Mesothelial cell of epicardium (in vitro differentiated cells): ENCODE results near the gene TTN. TPM values are rescaled to one million over a fixed set of nuclear protein-coding genes. Genes with fewer than 3 reads are reported as not detected.

Source experiments
- DNase-seq, 2 experiments: peaks; one replicate each; pipeline ENCODE4 v3.0.0; 2021; ENCODE audit warnings: low spot score in 2 of 2; ENCODE audit not compliant: unreplicated experiment in 2 of 2
- H3K27ac Mint-ChIP-seq: 2 replicates; pipeline ENCODE4 v1.8.0; 2021; ENCODE audit warnings: mixed read lengths
- H3K27me3 Mint-ChIP-seq: 2 replicates; pipeline ENCODE4 v1.8.0; 2021; ENCODE audit warnings: low read depth, mixed read lengths
- H3K36me3 Mint-ChIP-seq: 2 replicates; pipeline ENCODE4 v1.8.0; 2021; ENCODE audit warnings: mixed read lengths
- H3K4me1 Mint-ChIP-seq: 2 replicates; pipeline ENCODE4 v1.8.0; 2021; ENCODE audit warnings: mixed read lengths
- H3K4me3 Mint-ChIP-seq: 2 replicates; pipeline ENCODE4 v1.8.0; 2021; ENCODE audit warnings: mild to moderate bottlenecking, moderate library complexity, mixed read lengths
- H3K9me3 Mint-ChIP-seq: 2 replicates; pipeline ENCODE4 v1.8.0; 2021; ENCODE audit warnings: mixed read lengths
- CTCF ChIP-seq: fragments of 200-600 bp; sonication (generic); IDR thresholded peaks from one replicate; pipeline ENCODE4 v1.5.0; 2021; ENCODE audit warnings: antibody characterized with exemption; ENCODE audit not compliant: unreplicated experiment
- total RNA-seq: library from RNA; stranded (reverse); gene quantifications from 3 replicates; pipeline ENCODE4 v1.2.1, GENCODE V29; 2021

TTN gene
- total RNA-seq, 1 donor from 2014 or later: 1.2 TPM

GRCh38 chr2:178723786-178724346 lies 83.4 kb downstream of the TTN start:
- no peaks in the 10 kb centered on the region for H3K27me3 Mint-ChIP-seq
- H3K36me3 Mint-ChIP-seq: no peaks in the 10 kb centered on the region
- no peak for DNase-seq
- H3K4me3 Mint-ChIP-seq: no peak overlapping the region
- peak overlapping the region; percentile 74 for H3K27ac Mint-ChIP-seq
- peaks cover 14% of the 10 kb centered on the region for H3K9me3 Mint-ChIP-seq
- TF ChIP-seq CTCF: no peak
- peaks cover 28% of the 10 kb centered on the region for H3K4me1 Mint-ChIP-seq

GRCh38 chr2:178722296-178722695 lies 84.9 kb downstream of the TTN start:
- Mint-ChIP-seq H3K36me3 (no peaks in the 10 kb centered on the region), H3K27ac (no peak overlapping the region), H3K4me1 (peaks cover 28% of the 10 kb centered on the region), H3K4me3 (no peak overlapping the region), H3K27me3 (no peaks in the 10 kb centered on the region), H3K9me3 (peaks cover 14% of the 10 kb centered on the region)
- no peak for TF ChIP-seq CTCF
- DNase-seq: no peak

DNA sequence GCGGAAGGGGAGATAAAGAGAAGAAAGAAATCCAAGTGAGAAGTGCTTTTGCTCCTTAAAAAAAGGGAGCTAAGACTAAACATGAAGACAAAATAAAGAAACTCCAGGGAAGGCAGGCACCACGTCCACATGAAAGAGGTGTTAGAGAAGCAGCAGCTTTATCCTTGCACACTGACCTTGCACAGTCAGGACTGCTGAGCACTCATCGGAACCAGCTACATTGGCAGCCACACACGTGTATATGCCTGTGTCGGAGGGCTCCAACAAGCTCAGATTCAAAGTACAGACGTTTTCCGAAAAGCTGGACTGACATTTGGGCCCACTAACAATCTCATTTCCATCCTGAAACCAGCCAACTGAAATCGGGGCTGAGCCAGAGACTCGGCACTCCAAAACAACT lies 88.2 kb downstream of the TTN start:
- Mint-ChIP-seq H3K27ac (no peak overlapping the region), H3K4me3 (no peak overlapping the region), H3K4me1 (peaks cover 13% of the 10 kb centered on the region)

DNA sequence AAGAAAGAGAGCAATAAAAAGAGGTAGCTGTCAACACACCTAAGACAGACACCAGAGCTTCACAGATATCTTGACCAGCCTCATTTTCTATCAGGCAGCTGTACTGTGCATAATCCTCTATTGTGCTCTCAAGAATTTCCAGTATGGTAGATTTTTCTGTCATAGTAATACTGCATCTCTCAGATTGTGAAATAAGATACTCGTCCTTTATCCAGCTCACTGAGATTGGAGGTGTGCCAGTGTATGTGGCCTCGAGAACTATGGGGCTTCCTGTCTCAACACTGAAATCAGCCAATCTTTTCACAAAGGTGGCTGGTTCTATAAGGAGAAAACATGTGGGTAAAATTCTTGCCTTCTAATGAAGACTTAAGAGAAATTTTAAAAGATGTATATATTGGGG lies 88.9 kb downstream of the TTN start:
- Mint-ChIP-seq H3K27me3 (peaks cover 2% of the 10 kb centered on the region), H3K9me3 (peaks cover 12% of the 10 kb centered on the region), H3K27ac (no peak overlapping the region)

More for the DNA sequence above, 88.2 kb downstream of the TTN start:
- no peak for TF ChIP-seq CTCF
- Mint-ChIP-seq H3K36me3 (no peaks in the 10 kb centered on the region), H3K27me3 (peaks cover 2% of the 10 kb centered on the region), H3K9me3 (peaks cover 14% of the 10 kb centered on the region)
- DNase-seq: no peak

DNA sequence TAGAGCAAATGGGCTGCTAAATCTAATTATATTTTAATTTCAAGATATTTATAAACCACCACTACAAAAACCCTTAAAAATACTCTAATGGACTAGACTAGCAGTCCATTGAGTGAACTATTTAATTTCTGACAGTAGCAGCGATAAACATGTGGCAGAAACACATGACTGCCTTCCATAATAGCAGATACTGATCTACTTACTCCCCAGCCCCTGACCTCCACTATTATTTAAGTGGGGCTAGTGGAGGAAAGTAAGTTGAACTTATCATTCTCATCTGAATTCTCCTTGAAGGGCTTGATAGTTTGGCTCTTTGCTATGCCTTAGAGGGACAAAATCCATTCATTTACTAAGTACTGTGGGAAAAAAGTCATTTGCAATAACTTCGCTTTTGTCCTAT lies 90.8 kb downstream of the TTN start:
- no peaks in the 10 kb centered on the region for H3K4me1 Mint-ChIP-seq
- TF ChIP-seq CTCF: no peak
- no peak overlapping the region for H3K27ac Mint-ChIP-seq
- H3K4me3 Mint-ChIP-seq: no peak overlapping the region
- H3K36me3 Mint-ChIP-seq: no peaks in the 10 kb centered on the region
- no peak for DNase-seq
- H3K27me3 Mint-ChIP-seq: peaks cover 4% of the 10 kb centered on the region
- peaks cover 10% of the 10 kb centered on the region for H3K9me3 Mint-ChIP-seq

More for the DNA sequence above, 88.9 kb downstream of the TTN start:
- Mint-ChIP-seq H3K36me3 (no peaks in the 10 kb centered on the region), H3K4me1 (peaks cover 6% of the 10 kb centered on the region), H3K4me3 (no peak overlapping the region)
- DNase-seq: no peak
- TF ChIP-seq CTCF: no peak

DNA sequence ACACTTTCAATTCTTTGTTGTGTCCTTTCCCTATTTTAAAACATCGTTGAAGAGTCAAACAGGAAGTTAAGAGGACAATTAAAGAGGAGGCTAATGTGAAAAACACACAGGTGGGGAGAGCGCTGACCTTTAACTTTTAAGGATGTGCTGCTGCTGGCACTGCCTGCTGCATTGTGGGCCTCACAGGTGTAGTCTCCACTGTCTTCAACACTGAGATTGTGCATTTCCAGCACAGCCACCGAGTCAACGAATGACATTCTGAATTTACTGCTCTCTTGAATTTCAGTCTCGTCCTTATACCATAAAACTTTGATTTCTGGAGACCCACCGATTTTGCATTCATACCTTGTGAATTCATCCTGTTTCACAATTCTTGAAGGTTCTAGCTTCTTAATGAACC lies 91.9 kb downstream of the TTN start:
- peaks cover 4% of the 10 kb centered on the region for H3K27me3 Mint-ChIP-seq
- no peak for TF ChIP-seq CTCF

More for the DNA sequence above, 91.9 kb downstream of the TTN start:
- H3K9me3 Mint-ChIP-seq: peaks cover 8% of the 10 kb centered on the region
- H3K4me1 Mint-ChIP-seq: no peaks in the 10 kb centered on the region
- DNase-seq: no peak
- no peak overlapping the region for H3K27ac Mint-ChIP-seq
- H3K36me3 Mint-ChIP-seq: no peaks in the 10 kb centered on the region
- no peak overlapping the region for H3K4me3 Mint-ChIP-seq
